Ecto neural progenitor cell (in vitro differentiated cells): ENCODE measurements around the gene MFAP5.
"Not testable (repeated sequence)": the region's sequence is repeated elsewhere in the genome, so short reads cannot be mapped to it uniquely, and the experiment has no call there.

Experiments used
- DNase-seq: peaks from one replicate; pipeline ENCODE4 v3.0.0-alpha.2; 2018; ENCODE audit warnings: low spot score

Gene MFAP5

GRCh38 chr12:8675591-8676036 is 13.0 kb upstream of the MFAP5 start:
- no peak for DNase-seq

GRCh38 chr12:8672381-8672780 is 9.8 kb upstream of the MFAP5 start:
- no peak for DNase-seq

- no peak for DNase-seq
These were observed 5.8 kb upstream of the MFAP5 start for GRCh38 chr12:8668441-8668840.

GRCh38 chr12:8667270-8667669 is 4.6 kb upstream of the MFAP5 start:
- DNase-seq = no peak

- no peak for DNase-seq
These were observed 3.1 kb upstream of the MFAP5 start for GRCh38 chr12:8665759-8666158.

GRCh38 chr12:8664228-8664913 is 1.7 kb upstream of the MFAP5 start:
- DNase-seq = no peak

GRCh38 chr12:8661751-8662150 is 875 bp downstream of the MFAP5 start:
- no peak for DNase-seq

GRCh38 chr12:8661016-8661415 is 1.6 kb downstream of the MFAP5 start:
- DNase-seq = no peak

- no peak for DNase-seq
These were observed 4.3 kb downstream of the MFAP5 start for GRCh38 chr12:8658346-8658745.

GRCh38 chr12:8655421-8655820 is 7.2 kb downstream of the MFAP5 start:
- no peak for DNase-seq

- no peak for DNase-seq
These were observed 13.9 kb downstream of the MFAP5 start for GRCh38 chr12:8648576-8649205.

- no peak for DNase-seq
These were observed 14.7 kb downstream of the MFAP5 start for GRCh38 chr12:8647968-8648367.

GRCh38 chr12:8644345-8645248 is 18.0 kb downstream of the MFAP5 start:
- no peak for DNase-seq

GRCh38 chr12:8642775-8643174 is 19.9 kb downstream of the MFAP5 start:
- no peak for DNase-seq

GRCh38 chr12:8639936-8640335 is 22.7 kb downstream of the MFAP5 start:
- DNase-seq = no peak

- no peak for DNase-seq
These were observed 23.7 kb downstream of the MFAP5 start for GRCh38 chr12:8638951-8639350.

GRCh38 chr12:8637666-8638065 is 25.0 kb downstream of the MFAP5 start:
- no peak for DNase-seq

GRCh38 chr12:8637244-8637643 is 25.4 kb downstream of the MFAP5 start:
- DNase-seq = no peak

GRCh38 chr12:8636581-8636980 is 26.0 kb downstream of the MFAP5 start:
- no peak for DNase-seq

GRCh38 chr12:8636007-8636346 is 26.6 kb downstream of the MFAP5 start:
- DNase-seq = not testable (repeated sequence)

- DNase-seq = not testable (repeated sequence)
These were observed 27.2 kb downstream of the MFAP5 start for GRCh38 chr12:8635342-8636006.

- DNase-seq = no peak
These were observed 32.5 kb downstream of the MFAP5 start for GRCh38 chr12:8630131-8630530.
